22Rv1 (cell line): ENCODE data around the gene IPO9.

Experiments used
- H3K27ac ChIP-seq: fragments of 450-650 bp; 2 replicates; pipeline ENCODE4 v1.5.1; 2017
- ZFX ChIP-seq: fragments of 450-650 bp; IDR thresholded peaks from 2 replicates; pipeline ENCODE4 v1.6.1; 2017; ENCODE audit warnings: antibody characterized with exemption, borderline replicate concordance
- TF ChIP-seq, protein P1 (sequence below): fragments of 450-650 bp; IDR thresholded peaks from 2 replicates; pipeline ENCODE4 v1.5.1; 2017; ENCODE audit warnings: mild to moderate bottlenecking

The IPO9 gene

DNA sequence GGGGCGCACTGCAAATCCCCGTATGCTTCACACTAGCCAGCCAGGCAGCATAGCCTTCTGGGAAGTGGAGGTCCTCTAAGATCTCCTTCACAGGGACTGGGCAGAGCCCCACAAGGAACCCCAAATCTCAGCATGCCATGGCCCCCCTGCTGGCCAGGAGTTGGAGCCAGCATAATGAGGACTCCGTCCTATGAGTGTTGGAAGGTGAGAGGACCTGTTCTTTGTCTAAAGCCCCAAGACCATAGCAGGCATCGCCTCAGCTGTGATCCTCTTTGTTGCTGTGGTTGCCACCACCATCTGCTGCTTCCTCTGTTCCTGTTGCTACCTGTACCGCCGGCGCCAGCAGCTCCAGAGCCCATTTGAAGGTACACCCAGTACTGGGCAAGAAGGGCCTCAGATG is 61.3 kb downstream of the IPO9 start:
- H3K27ac ChIP-seq, result no peak overlapping the region
- no peak for TF ChIP-seq ZFX
- TF ChIP-seq, protein P1, sequence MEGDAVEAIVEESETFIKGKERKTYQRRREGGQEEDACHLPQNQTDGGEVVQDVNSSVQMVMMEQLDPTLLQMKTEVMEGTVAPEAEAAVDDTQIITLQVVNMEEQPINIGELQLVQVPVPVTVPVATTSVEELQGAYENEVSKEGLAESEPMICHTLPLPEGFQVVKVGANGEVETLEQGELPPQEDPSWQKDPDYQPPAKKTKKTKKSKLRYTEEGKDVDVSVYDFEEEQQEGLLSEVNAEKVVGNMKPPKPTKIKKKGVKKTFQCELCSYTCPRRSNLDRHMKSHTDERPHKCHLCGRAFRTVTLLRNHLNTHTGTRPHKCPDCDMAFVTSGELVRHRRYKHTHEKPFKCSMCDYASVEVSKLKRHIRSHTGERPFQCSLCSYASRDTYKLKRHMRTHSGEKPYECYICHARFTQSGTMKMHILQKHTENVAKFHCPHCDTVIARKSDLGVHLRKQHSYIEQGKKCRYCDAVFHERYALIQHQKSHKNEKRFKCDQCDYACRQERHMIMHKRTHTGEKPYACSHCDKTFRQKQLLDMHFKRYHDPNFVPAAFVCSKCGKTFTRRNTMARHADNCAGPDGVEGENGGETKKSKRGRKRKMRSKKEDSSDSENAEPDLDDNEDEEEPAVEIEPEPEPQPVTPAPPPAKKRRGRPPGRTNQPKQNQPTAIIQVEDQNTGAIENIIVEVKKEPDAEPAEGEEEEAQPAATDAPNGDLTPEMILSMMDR, result no peak

DNA sequence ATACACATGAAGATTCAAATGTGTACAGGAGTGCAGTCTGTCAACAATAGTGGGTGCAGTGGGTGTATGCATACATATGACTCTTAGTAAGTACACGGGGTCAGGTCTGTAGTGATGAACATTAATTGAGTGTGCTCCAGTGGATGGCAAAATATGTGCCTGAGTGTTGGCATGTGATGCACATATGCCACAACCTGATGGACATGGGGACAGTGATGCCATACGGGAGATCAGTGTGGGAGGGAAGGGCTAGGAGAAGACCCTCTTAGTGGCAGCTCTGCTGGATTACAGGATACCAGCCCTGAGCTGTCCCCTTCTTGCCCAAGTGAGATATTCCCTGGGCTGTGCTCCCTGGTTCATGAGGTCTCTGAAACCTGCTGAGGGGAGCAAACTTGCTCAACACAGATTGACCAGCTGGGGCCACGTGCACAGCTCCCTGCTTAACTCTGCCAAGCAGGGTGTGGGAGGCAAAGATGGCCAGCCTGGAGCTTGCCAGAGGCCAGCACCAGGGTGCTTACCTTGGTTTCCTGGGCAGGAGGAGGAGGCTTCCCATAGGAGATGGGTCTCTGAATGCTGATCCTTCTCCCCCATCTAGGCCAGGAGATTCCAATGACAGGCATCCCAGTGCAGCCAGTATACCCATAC is 62.0 kb downstream of the IPO9 start:
- H3K27ac ChIP-seq, result no peak overlapping the region
- TF ChIP-seq ZFX, result no peak
- TF ChIP-seq, protein P1, result no peak

DNA sequence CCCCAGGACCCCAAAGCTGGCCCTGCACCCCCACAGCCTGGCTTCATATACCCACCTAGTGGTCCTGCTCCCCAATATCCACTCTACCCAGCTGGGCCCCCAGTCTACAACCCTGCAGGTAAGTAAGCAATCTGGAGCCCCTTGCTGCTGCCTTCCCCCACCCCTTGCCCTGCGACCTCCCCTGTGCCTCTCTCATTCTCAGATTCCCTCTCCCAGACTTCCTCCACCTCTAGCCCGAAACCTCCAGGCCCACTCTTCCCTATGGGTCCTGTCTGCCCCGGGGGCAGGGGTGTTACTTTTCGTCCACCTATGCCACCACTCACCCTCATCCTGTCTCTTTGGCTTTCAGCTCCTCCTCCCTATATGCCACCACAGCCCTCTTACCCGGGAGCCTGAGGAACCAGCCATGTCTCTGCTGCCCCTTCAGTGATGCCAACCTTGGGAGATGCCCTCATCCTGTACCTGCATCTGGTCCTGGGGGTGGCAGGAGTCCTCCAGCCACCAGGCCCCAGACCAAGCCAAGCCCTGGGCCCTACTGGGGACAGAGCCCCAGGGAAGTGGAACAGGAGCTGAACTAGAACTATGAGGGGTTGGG is 62.6 kb downstream of the IPO9 start:
- H3K27ac ChIP-seq, result no peak overlapping the region
- TF ChIP-seq, protein P1, result no peak
- no peak for TF ChIP-seq ZFX

DNA sequence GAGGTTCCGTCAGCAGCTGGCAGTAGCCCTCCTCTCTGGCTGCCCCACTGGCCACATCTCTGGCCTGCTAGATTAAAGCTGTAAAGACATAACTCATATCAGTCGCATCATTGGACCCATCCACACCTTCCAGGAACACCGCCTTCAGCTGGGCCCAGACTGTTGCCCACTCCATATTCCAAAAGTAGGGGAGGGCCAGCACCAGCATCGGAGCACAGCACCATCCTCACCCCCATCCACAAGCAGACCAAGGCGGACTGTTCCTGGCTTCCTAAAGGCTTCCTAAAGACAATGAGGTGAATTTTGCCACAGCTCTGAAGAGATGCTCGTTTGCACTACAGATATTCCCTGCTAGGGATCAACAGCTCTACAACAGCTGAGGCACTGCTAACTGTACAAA is 63.3 kb downstream of the IPO9 start:
- H3K27ac ChIP-seq, result no peak overlapping the region
- no peak for TF ChIP-seq ZFX

DNA sequence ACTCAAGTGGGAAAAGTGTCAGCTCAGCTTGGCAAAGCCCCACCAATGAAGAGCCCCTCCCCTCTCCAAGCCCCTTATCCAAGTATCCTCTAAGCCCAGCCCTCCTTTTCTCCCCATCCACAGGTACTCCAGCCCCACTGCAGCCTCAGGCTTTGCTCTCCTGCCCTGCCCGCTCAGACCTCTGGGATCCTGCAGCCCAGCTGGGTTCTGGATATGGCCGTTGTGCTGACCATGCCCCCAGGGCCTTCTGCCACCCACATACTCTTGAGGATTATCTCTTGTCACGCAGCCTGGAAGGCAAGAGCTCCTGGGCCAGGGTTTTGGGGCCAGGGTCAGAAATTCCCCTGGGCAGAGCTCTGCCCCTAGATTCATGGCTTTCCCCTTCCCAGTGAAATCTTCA is 64.5 kb downstream of the IPO9 start:
- TF ChIP-seq, protein P1, result no peak
- no peak for TF ChIP-seq ZFX
- H3K27ac ChIP-seq, result no peak overlapping the region

DNA sequence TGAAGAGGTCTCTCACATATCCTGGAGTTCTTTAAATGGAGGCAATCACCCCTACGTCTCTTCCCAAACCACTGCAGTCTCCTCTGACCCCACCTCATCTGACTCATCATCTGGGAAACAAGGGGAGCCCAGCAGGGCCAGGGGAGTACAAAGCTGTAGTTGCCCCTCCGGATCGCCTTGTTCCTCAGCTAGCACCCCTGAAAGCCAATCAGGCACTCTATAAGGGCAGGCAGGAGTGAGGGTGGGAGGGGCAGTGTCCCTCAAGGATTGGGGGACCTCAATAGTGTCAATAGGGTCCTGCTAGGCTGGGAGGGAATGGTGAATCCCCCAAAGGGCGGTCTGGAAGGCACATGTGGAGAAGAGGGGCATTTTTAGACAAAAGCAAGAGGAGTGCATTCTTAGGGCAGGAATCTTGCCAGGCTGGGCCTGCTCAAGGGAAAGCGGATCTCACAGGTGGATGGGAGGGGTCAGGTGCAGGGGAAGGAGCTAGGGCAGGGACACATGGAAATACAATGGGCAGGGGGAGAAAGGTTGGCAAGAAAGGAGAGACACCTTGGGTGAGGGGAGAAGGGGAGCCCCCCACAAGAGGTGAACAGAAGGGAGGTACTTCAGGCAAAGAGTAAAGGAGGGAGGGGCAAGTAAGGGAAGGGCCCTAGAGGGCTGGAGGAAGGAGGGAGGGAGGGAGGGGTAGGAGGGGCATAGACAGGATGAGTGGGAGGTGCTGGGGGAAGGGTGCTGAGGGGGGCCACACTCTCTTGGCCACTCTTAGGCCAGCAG is 65.6 kb downstream of the IPO9 start:
- H3K27ac ChIP-seq, result no peak overlapping the region
- TF ChIP-seq ZFX, result no peak
- TF ChIP-seq, protein P1, result no peak

DNA sequence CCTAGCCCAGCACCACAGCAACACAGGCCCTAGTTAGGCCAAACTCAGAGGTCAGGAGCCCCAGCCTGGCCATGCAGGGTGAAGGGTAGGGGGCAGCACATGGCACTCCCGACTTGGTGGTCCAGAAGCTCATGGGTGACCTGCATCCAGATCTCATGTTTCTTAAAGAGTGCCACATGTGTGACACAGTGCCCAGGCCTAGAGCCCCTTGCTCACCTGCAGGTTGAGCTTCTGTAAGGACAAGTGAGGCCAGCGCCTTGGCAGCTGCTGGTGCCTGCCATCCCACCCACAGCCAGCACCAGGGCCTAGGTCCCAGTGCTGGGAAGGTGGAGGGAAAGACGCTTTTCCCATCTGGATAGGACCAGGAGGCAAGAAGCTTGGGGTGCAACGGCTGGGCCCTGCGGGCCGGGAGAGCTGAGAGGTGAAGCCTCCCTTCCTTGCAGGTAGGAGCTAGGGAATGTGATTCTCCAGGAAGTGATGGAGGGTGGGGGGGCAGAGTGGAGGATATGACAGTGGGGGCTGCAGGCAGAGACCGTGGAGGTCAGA is 66.2 kb downstream of the IPO9 start:
- no peak for TF ChIP-seq ZFX
- TF ChIP-seq, protein P1, result no peak
- no peak overlapping the region for H3K27ac ChIP-seq
